GM13977 (cell line): Measurements from ENCODE around the gene MBTD1.
"Not testable (repeated sequence)": the region's sequence is repeated elsewhere in the genome, so short reads cannot be mapped to it uniquely, and the experiment has no call there.

Source experiments
- DNase-seq: peaks from one replicate; pipeline ENCODE4 v3.0.0; 2012; ENCODE audit warnings: low spot score
- in situ Hi-C: fragments of 300-500 bp; cut with MboI; formaldehyde crosslinking; loops from one replicate; pipeline ENCODE4 v1.12.0; 2022; ENCODE audit warnings: low sequenced_read_pairs, low pct_unique_long_range_greater_than_20kb, mixed read lengths, inconsistent platforms; ENCODE audit not compliant: unreplicated experiment
- TF ChIP-seq, protein P1 (sequence below): IDR thresholded peaks from 2 replicates; pipeline ENCODE4 v1.5.1; 2012; ENCODE audit warnings: mild to moderate bottlenecking, control low read depth; ENCODE audit not compliant: insufficient read depth; ENCODE audit errors: extremely low read depth, missing control alignments

The MBTD1 gene

DNA sequence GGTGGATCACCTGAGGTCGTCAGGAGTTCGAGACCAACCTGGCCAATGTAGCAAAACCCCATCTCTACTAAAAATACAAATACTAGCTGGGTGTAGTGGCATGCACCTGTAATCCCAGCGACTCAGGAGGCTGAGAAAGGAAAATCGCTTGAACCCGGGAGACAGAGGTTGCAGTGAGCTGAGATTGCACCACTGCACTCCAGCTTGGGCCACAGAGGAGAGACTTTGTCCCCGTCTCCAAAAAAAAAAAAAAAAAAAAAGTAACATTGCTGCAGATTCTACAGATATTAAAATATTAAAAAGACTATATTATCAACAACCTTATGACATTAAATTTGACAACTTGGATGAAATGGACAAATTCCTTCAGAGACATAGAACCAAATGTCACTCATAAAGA is 25.7 kb downstream of the MBTD1 start:
- DNase-seq, result no peak
- TF ChIP-seq, protein P1, sequence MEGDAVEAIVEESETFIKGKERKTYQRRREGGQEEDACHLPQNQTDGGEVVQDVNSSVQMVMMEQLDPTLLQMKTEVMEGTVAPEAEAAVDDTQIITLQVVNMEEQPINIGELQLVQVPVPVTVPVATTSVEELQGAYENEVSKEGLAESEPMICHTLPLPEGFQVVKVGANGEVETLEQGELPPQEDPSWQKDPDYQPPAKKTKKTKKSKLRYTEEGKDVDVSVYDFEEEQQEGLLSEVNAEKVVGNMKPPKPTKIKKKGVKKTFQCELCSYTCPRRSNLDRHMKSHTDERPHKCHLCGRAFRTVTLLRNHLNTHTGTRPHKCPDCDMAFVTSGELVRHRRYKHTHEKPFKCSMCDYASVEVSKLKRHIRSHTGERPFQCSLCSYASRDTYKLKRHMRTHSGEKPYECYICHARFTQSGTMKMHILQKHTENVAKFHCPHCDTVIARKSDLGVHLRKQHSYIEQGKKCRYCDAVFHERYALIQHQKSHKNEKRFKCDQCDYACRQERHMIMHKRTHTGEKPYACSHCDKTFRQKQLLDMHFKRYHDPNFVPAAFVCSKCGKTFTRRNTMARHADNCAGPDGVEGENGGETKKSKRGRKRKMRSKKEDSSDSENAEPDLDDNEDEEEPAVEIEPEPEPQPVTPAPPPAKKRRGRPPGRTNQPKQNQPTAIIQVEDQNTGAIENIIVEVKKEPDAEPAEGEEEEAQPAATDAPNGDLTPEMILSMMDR, result no peak
- in situ Hi-C loops, result no loop called here

DNA sequence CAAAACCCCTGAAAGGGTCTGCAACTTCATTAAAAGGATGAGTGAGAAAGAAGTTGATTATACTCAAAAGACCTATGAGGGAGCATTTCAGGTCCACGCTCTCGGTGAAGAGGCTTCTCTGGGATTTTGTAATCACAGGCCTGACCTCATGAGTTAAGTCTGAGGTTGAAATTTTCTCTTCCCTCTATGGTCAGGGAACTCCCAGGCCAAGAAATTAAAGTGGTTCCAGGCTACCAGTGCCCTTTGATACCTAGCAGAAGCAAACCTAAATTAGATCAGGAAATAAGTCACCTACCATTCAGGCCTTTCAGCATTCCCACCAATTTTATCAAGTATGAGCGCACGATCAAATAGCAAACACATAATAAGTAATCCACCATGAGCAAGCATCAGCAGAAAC is 27.9 kb downstream of the MBTD1 start:
- in situ Hi-C loops, result no loop called here
- TF ChIP-seq, protein P1, result no peak
- no peak for DNase-seq

DNA sequence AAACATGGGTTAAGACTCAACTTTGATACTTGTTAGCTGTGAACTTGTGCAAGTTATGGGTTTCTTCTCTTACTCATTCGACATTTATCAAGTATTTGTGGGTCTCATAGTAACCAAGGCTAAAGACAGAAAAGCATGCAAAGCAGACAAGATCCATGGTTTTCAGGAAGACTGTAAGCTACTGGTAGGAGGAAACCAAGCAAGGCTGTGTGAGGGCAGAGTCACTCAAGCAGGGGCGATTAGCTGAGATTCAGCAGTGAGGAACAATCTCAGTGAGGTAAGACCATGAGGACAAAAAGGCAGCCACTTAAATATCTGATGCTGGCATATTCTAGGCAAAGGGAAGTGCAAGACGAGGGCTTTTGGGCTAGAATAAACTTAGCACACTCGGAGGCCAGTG is 29.5 kb downstream of the MBTD1 start:
- TF ChIP-seq, protein P1, result no peak
- no peak for DNase-seq
- in situ Hi-C loops, result no loop called here

DNA sequence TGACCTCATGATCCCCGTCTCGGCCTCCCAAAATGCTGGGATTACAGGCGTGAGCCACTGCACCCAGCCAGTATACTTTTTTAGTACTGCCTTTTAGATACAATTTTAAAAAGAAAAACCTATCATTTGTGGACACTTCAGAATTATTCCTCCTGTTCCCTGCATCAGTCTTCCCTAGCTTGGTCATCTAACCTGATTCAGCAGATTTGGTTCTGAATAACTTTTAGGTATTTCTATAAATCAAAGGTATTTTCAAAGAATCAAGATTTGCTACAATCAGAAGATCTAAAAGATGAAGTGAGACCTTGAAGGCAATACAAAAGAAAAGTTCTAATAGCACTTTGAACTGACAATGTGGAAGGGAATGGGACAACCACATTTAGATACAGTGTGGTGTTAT is 30.0 kb downstream of the MBTD1 start:
- TF ChIP-seq, protein P1, result no peak
- DNase-seq, result no peak
- in situ Hi-C loops, result no loop called here

DNA sequence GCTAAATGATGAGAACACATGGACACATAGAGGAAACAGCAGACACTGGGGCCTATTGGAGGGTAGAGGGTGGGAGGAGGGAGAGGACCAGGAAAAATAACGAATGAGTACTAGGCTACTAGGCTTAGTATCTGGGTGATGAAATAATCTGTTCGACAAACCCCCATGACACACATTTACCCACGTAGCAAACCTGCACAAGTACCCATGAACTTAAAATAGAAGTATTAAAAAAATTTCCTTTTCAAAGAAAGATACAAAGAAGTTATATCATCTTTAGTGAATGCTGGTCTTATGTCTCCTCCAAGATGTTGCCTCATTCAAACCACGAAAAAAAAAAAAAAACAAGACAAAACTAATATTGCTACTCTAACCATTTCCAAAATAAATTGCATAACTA is 31.7 kb downstream of the MBTD1 start:
- in situ Hi-C loops, result no loop called here
- no peak for DNase-seq
- TF ChIP-seq, protein P1, result no peak

DNA sequence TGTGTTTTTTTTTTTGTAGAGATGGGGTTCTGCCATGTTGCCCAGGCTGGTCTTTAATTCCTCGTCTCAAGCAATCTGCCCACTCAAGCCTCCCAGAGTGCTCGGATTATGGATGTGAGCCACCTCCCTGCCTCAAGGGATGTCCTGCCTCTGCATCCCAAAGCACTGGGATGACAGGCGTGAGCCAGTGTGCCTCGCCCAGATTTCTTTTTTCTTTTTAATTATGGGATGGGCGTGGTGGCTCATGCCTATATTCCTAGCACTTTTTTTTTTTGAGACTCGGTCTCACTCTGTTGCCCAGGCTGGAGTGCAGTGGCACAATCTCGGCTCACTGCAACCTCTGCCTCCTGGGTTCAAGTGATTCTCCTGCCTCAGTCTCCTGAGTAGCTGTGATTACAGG is 34.3 kb downstream of the MBTD1 start:
- DNase-seq, in situ Hi-C loops: not testable (repeated sequence)

DNA sequence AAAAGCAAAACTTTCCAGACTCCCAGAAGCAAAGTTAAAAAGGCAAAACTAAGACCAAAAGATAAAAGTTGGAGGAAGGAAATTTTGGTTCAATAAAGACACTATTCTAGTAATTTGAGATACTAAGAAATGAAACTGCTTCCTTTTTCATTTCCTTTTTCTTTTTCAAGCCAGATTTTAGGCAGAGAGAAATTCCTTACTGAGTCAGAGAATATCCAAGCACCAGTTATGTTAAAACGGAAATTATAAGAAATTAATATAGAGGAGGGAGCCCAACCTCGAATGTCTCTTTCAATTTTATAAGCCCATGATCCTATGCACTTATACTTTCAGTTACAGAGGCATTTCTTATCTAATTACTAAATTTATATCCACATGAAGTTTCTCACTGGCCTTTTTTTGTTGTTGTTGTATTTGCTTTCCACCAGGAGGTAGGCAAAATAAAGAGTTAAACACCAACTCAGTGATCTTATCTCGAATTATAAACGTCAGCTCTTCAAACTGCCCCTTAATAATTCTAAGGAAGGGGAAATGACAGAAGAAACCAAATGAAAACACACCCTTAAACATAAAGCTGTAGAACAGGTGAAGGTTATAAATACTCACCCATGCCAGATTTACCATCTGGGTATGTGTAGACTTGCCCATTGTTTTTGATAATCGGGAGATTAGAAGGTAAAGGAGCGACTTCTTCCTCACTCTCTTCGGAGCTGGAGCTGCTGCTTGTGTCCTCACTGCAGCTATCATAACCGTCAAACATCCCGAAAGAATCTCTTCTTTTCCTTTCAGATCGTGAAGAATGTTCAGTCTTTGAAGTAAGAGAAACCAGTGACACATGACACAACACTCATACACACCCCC is 35.2 kb downstream of the MBTD1 start:
- no peak for DNase-seq
- in situ Hi-C loops, result no loop called here
- TF ChIP-seq, protein P1, result no peak
